Karpas-422 (cell line): ENCODE data around the gene FRS2. TPM values are rescaled to one million over a fixed set of nuclear protein-coding genes. Genes with fewer than 3 reads are reported as not detected.
"Not testable (repeated sequence)": the region's sequence is repeated elsewhere in the genome, so short reads cannot be mapped to it uniquely, and the experiment has no call there.

Source experiments
- DNase-seq: peaks from one replicate; pipeline ENCODE4 v3.0.0-alpha.2; 2015
- H2AFZ ChIP-seq: fragments of 200-600 bp; sonication (generic); 2 replicates; pipeline ENCODE4 v1.6.1; 2014; ENCODE audit warnings: antibody characterized with exemption, low read length, mixed read lengths
- H3K27ac ChIP-seq: fragments of 200-600 bp; sonication (generic); 2 replicates; pipeline ENCODE4 v1.5.1; 2014; ENCODE audit warnings: mild to moderate bottlenecking, low read length, moderate library complexity
- H3K27me3 ChIP-seq: fragments of 200-600 bp; sonication (generic); 2 replicates; pipeline ENCODE4 v1.6.1; 2014; ENCODE audit warnings: low read length, mixed read lengths
- H3K36me3 ChIP-seq: fragments of 200-600 bp; sonication (generic); 2 replicates; pipeline ENCODE4 v1.6.1; 2014; ENCODE audit warnings: low read length, mixed read lengths; ENCODE audit not compliant: insufficient read depth
- H3K4me1 ChIP-seq: fragments of 200-600 bp; sonication (generic); 2 replicates; pipeline ENCODE4 v1.6.1; 2014; ENCODE audit warnings: mild to moderate bottlenecking, low read length, mixed read lengths
- H3K4me2 ChIP-seq: fragments of 200-600 bp; sonication (generic); 2 replicates; pipeline ENCODE4 v1.6.1; 2014; ENCODE audit warnings: low read length, low read depth, mild to moderate bottlenecking; ENCODE audit not compliant: poor library complexity, severe bottlenecking
- H3K4me3 ChIP-seq: fragments of 200-600 bp; sonication (generic); 2 replicates; pipeline ENCODE4 v1.5.1; 2014; ENCODE audit warnings: mild to moderate bottlenecking, antibody characterized with exemption, low read length, mixed read lengths
- H3K79me2 ChIP-seq: fragments of 200-600 bp; sonication (generic); 2 replicates; pipeline ENCODE4 v1.6.1; 2014; ENCODE audit warnings: mild to moderate bottlenecking, low read length, mixed read lengths
- H3K9ac ChIP-seq: fragments of 200-600 bp; sonication (generic); 2 replicates; pipeline ENCODE4 v1.6.0; 2014; ENCODE audit warnings: low read length
- H3K9me2 ChIP-seq: fragments of 200-600 bp; sonication (generic), shearing (Covaris generic); replicated peaks from 2 replicates; pipeline ENCODE4 v1.6.0; 2014; ENCODE audit warnings: mild to moderate bottlenecking, low read length, moderate library complexity; ENCODE audit not compliant: insufficient read depth
- H3K9me3 ChIP-seq: fragments of 300-700, 200-600 bp; sonication (generic); 2 replicates; pipeline ENCODE4 v1.6.1; 2014; ENCODE audit warnings: low read length, mixed read lengths
- H4K20me1 ChIP-seq: fragments of 200-600 bp; sonication (generic); 2 replicates; pipeline ENCODE4 v1.6.1; 2014; ENCODE audit warnings: mild to moderate bottlenecking, antibody characterized with exemption, low read length, low read depth; ENCODE audit not compliant: insufficient read depth
- total RNA-seq: library from RNA; depleted of rRNA; stranded (reverse); fragments of >200 nt; shearing (Covaris generic); gene quantifications from 2 replicates; pipeline ENCODE4 v1.2.3, GENCODE V29; 2014; ENCODE audit warnings: low replicate concordance

Gene FRS2
- total RNA-seq, 1 experiment from 2014 or later: 26.1 TPM

DNA sequence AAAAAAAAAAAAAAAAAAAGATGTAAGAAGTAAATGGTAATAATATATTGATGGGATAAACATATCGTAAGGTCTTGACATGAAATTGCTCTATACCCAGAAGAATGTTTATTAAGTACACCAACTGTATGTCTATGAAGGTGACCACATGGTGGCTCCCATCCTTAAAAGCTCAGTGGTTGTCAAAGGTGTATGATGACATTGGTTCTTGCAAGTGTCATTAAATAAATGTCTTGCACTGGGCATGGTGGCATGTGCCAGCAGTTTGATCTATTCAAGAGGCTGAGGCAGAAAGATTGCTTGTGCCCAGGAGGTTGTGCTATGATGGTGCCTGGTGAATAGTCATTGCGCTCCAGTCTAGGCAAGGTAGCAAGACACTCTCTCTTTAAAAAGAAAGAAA is 125.5 kb downstream of the FRS2 start:
- no peaks in the 10 kb centered on the region for H3K4me1 ChIP-seq
- peaks cover 12% of the 10 kb centered on the region for H3K79me2 ChIP-seq
- H3K27me3 ChIP-seq: no peaks in the 10 kb centered on the region
- no peak overlapping the region for H3K27ac ChIP-seq
- H3K4me2 ChIP-seq: no peak overlapping the region
- H3K9me2 ChIP-seq: no peaks in the 10 kb centered on the region
- H2AFZ ChIP-seq: no peak overlapping the region
- no peak for DNase-seq
- H3K4me3 ChIP-seq: no peak overlapping the region
- H3K9ac ChIP-seq: no peak overlapping the region
- peaks cover 10% of the 10 kb centered on the region; the same call in 1 of the 2 replicates for H4K20me1 ChIP-seq
- H3K36me3 ChIP-seq: peaks cover 83% of the 10 kb centered on the region
- H3K9me3 ChIP-seq: no peaks in the 10 kb centered on the region

DNA sequence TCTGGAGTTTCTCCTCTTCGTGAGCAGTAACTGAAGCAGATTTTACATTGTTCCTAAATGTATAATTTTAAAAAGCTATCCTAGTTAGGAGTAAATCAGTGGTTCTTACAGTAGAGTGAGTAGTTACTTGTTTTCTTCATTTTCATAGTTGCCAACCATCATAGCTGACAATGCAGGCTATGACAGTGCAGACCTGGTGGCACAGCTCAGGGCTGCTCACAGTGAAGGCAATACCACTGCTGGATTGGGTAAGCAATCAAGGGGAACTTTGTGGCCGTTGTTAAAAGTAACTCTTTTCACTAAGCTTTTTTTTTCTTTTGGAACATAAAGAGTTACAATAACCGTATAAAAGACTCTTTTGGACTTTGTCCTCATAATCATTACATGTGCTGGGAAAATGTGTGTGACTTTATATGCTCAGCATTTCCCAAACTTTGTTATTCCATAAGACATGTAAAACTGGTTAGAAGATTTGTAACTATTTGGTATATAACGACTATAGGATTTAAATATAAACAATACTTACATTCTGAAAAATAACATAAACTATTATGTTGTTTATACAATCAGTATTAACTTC is 128.1 kb downstream of the FRS2 start:
- no peak for DNase-seq
- Histone ChIP-seq H4K20me1 (0 out of 2 replicates have a peak, but pooled peaks cover 4% of the 10 kb centered on the region), H3K4me3 (no peak overlapping the region), H3K27me3 (no peaks in the 10 kb centered on the region), H3K9me2 (no peaks in the 10 kb centered on the region), H3K79me2 (peaks cover 2% of the 10 kb centered on the region; the same call in 1 of the 2 replicates), H3K9ac (no peak overlapping the region), H2AFZ (no peak overlapping the region), H3K27ac (no peak overlapping the region), H3K4me1 (no peaks in the 10 kb centered on the region), H3K4me2 (no peak overlapping the region), H3K9me3 (no peaks in the 10 kb centered on the region), H3K36me3 (peaks cover 89% of the 10 kb centered on the region)

DNA sequence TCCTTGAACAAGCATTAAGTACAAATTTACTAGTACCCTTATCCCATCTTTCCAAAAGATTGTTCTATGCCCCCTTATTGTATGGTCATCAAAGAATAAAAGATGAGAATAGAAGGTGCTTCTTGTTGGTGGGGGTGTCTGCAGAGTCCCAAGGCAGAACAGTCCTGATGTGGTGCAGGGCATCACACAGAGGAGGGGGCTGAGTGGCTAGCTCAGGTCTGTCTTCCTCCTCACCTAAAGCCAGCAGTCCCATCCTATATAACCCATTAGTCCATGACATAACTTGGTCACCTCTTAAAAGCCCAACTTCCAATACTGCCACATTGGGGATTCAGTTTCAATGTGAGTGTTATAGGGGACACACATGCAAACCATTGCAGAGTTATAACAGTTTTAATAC is 130.6 kb downstream of the FRS2 start:
- Histone ChIP-seq H3K4me3 (no peak overlapping the region), H3K9me3 (no peaks in the 10 kb centered on the region), H4K20me1 (0 out of 2 replicates have a peak, but pooled peaks cover 4% of the 10 kb centered on the region), H3K36me3 (peaks cover 70% of the 10 kb centered on the region), H3K9me2 (no peaks in the 10 kb centered on the region), H2AFZ (no peak overlapping the region), H3K79me2 (no peaks in the 10 kb centered on the region), H3K27ac (no peak overlapping the region), H3K9ac (no peak overlapping the region), H3K27me3 (no peaks in the 10 kb centered on the region), H3K4me2 (no peak overlapping the region), H3K4me1 (no peaks in the 10 kb centered on the region)
- no peak for DNase-seq

DNA sequence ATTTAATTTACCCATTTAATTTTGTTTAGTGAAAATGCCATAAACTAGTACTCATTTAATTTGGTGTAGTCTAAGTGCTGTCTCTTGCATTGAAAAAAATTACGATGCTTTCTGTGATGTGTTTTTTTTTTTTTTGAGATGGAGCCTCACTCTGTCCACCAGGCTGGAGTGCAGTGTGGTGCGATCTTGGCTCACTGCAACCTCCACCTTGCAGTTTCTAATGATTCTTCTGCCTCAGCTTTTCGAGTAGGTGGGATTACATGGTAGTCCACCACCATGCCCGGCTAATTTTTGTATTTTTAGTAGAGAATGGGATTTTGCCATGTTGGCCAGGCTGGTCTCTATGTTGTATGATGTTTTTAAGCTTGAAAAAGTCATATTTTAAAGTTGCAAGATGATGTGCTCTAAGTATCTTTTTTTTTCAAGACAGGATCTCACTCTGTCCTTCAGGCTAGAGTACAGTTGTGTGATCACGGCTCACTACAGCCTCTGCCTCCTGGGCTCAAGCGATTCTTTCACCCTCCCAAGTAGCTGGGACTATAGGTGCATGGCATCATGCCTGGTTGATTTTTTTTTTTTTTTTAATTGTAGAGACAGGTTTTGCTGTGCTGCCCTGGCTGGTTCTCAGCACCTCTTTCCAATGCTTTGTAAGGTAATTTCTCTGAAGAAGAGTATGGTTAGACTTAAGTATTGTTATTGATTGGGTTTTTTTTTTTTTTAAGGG is 131.9 kb downstream of the FRS2 start:
- H3K36me3 ChIP-seq: peaks cover 56% of the 10 kb centered on the region
- H3K9me2 ChIP-seq: no peaks in the 10 kb centered on the region
- H3K27ac ChIP-seq: no peak overlapping the region
- no peaks in the 10 kb centered on the region for H3K27me3 ChIP-seq
- H3K4me2 ChIP-seq: no peak overlapping the region
- no peaks in the 10 kb centered on the region for H3K9me3 ChIP-seq
- H2AFZ ChIP-seq: no peak overlapping the region
- no peak for DNase-seq
- H3K4me1 ChIP-seq: no peaks in the 10 kb centered on the region
- no peak overlapping the region for H3K4me3 ChIP-seq
- H3K9ac ChIP-seq: no peak overlapping the region
- H4K20me1 ChIP-seq: 0 out of 2 replicates have a peak, but pooled peaks cover 1% of the 10 kb centered on the region
- no peaks in the 10 kb centered on the region for H3K79me2 ChIP-seq

DNA sequence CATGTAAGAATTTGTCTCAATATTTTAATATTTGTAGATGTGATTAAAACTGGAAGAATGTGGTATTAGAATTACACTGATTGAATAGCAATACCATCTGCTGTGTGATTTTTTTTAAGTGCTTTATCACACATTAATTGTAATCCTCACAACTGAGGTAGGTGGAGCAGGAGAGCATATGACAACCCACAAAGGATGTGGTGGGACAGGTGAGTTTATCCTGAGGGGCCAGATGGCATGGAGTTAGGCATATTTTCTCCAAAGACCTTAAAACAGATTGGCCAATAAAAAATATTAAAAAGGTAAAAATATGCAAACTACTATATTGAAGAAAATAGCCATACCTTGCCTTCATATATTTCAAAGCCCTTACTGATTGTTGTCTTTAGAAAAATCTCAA is 132.8 kb downstream of the FRS2 start:
- Histone ChIP-seq H3K4me3 (no peak overlapping the region), H3K4me1 (no peaks in the 10 kb centered on the region), H3K9ac (no peak overlapping the region), H3K27me3 (no peaks in the 10 kb centered on the region), H3K4me2 (no peak overlapping the region), H2AFZ (no peak overlapping the region), H4K20me1 (no peaks in the 10 kb centered on the region), H3K9me2 (no peaks in the 10 kb centered on the region), H3K9me3 (no peaks in the 10 kb centered on the region), H3K36me3 (peaks cover 48% of the 10 kb centered on the region), H3K79me2 (no peaks in the 10 kb centered on the region), H3K27ac (no peak overlapping the region)
- peak; percentile 54 for DNase-seq

DNA sequence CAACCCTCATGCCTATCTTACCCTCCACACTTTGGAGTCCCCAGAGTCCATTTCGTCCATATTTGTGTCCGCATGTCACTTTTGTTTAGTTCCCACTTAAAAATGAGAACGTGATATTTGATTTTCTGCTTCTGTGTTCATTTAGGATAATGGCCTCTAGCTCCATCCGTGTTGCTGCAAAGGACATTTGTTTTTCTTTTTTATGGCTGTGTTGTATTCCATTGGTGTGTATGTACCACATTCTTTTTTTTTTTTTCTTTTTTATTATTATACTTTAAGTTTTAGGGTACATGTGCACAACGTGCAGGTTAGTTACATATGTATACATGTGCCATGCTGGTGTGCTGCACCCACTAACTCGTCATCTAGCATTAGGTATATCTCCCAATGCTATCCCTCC is 133.4 kb downstream of the FRS2 start:
- not testable (repeated sequence) for H3K9me2 ChIP-seq, H3K79me2 ChIP-seq, H2AFZ ChIP-seq, H3K9me3 ChIP-seq, DNase-seq, H3K27ac ChIP-seq, H3K9ac ChIP-seq, H3K4me3 ChIP-seq, H4K20me1 ChIP-seq, H3K4me2 ChIP-seq, H3K4me1 ChIP-seq, H3K27me3 ChIP-seq
- H3K36me3 ChIP-seq: peaks cover 44% of the 10 kb centered on the region

DNA sequence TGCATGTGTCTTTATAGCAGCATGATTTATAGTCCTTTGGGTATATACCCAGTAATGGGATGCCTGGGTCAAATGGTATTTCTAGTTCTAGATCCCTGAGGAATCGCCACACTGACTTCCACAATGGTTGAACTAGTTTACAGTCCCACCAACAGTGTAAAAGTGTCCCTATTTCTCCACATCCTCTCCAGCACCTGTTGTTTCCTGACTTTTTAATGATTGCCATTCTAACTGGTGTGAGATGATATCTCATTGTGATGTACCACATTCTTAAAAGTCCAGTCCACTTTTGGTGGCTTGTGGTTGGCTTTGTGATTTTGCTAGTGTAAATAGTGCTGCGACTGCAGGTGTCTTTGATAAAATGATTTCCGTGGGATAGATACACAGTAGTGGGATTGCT is 134.1 kb downstream of the FRS2 start:
- H3K36me3 ChIP-seq: peaks cover 39% of the 10 kb centered on the region
- not testable (repeated sequence) for H3K4me2 ChIP-seq, H3K4me3 ChIP-seq, H3K9me3 ChIP-seq, H3K27ac ChIP-seq, H3K27me3 ChIP-seq, H4K20me1 ChIP-seq, DNase-seq, H3K9me2 ChIP-seq, H3K79me2 ChIP-seq, H3K9ac ChIP-seq, H2AFZ ChIP-seq, H3K4me1 ChIP-seq

DNA sequence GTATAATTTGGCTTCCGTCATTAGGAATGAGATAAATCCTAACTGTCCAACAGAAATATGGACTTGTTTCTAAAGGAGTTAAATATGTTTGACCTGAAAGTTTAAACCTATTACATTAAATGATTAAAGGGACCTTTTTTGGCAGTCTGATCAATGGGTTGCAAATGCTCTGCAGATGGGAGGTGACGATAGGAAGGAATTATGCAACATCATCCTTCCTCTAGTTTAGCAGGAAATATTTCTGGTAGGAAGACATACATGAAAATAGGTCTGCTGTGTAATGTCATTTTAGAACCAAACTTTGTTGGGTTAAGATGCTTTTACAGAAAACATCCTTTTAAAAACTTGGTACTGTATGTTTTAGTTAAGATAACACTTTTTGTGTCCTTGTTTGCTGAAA is 137.9 kb downstream of the FRS2 start:
- H3K9me2 ChIP-seq: no peaks in the 10 kb centered on the region
- H3K4me2 ChIP-seq: no peak overlapping the region
- H3K4me1 ChIP-seq: no peaks in the 10 kb centered on the region
- H3K36me3 ChIP-seq: peaks cover 4% of the 10 kb centered on the region; the same call in 1 of the 2 replicates
- no peak for DNase-seq
- H3K27me3 ChIP-seq: no peaks in the 10 kb centered on the region
- no peaks in the 10 kb centered on the region for H3K79me2 ChIP-seq
- H3K9me3 ChIP-seq: no peaks in the 10 kb centered on the region
- no peak overlapping the region for H3K27ac ChIP-seq
- H2AFZ ChIP-seq: no peak overlapping the region
- no peaks in the 10 kb centered on the region for H4K20me1 ChIP-seq
- H3K9ac ChIP-seq: no peak overlapping the region
- no peak overlapping the region for H3K4me3 ChIP-seq
